HG03571 (cell line): ENCODE results near the gene TANGO6.
A peak's percentile ranks its signal among the peaks of the same experiment; 100 is the strongest.
"Not testable (repeated sequence)": the region's sequence is repeated elsewhere in the genome, so short reads cannot be mapped to it uniquely, and the experiment has no call there.

Experiments used
- ATAC-seq: cut with Tn5 transposase; IDR thresholded peaks from one replicate; pipeline ENCODE4 v1.9.1; 2021; ENCODE audit not compliant: unreplicated experiment

Gene TANGO6

GRCh38 chr16:68843482-68844210 is at the start of gene TANGO6:
Gene TANGO6 (plus strand): TSS chr16:68843531. CDS start chr16:68843618, 87 bp downstream.
- peak; percentile 92 for ATAC-seq

- ATAC-seq: no peak
These were observed 44.9 kb upstream of the TANGO6 start for GRCh38 chr16:68798398-68798797.

- ATAC-seq: no peak
These were observed 43.0 kb upstream of the TANGO6 start for GRCh38 chr16:68800257-68800875.

- ATAC-seq: no peak
These were observed 41.1 kb upstream of the TANGO6 start for GRCh38 chr16:68802190-68802589.

GRCh38 chr16:68806422-68806821 is 36.9 kb upstream of the TANGO6 start:
- ATAC-seq: no peak

DNA sequence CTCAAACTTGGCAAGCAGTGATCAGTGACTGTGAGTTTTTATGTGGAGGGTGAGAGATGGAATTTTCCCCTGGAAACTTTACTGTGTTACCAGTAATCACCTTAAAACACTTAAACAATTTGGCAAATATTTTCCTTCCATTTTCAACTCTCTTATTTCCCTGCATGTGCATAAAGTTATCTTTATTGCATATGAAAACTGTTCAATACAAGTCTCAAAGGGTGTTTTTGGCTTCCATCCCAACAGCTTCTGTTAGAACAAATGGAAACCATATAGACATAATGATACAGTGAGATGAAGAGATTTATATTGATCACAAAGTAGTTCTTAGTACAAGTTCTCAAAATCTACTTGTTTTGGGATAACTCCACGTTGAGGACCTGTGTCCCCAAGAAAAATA is 36.4 kb upstream of the TANGO6 start:
- ATAC-seq: no peak

DNA sequence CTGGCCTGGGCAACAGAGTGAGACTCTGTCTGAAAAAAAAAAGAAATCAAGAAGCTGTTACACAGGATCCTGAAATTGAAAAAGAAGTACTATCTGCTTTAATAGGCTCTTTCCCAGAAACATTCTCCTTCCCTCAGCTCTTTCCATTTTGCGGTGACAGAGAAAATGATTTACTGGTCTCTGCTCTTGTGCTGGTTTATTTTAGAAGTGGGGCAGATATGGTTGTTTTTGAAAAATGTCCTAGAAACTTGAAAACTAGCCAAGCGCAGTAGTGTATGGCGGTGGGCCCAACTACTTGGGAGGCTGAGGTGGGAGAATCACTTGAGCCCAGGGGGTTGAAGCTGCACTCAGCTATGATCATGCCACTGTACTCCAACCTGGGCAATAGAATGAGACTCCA is 28.8 kb upstream of the TANGO6 start:
- no peak for ATAC-seq

GRCh38 chr16:68823401-68824135 is 19.8 kb upstream of the TANGO6 start:
- no peak for ATAC-seq

DNA sequence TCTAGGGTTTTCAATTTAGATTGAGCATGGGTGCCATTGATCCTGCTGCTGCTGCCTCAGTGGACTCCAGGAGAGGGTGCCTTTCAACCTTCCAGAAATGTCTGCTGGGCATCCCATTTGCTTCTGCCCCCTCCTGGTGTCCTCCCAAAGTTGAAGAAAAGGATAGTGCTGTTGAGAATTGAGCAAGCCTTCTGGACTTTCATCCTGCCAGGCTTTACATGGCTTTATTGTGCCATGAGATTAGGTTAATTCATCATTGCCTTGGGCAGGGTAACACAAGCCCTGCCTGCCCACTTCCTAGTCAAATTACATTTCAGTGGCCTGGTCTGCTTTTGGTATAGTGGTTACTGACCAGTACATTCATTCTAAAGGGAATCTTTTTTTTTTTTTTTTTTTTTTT is 17.9 kb upstream of the TANGO6 start:
- no peak for ATAC-seq

- no peak for ATAC-seq
These were observed 16.7 kb upstream of the TANGO6 start for GRCh38 chr16:68826652-68827051.

- ATAC-seq: no peak
These were observed 10.1 kb upstream of the TANGO6 start for GRCh38 chr16:68833251-68833650.

DNA sequence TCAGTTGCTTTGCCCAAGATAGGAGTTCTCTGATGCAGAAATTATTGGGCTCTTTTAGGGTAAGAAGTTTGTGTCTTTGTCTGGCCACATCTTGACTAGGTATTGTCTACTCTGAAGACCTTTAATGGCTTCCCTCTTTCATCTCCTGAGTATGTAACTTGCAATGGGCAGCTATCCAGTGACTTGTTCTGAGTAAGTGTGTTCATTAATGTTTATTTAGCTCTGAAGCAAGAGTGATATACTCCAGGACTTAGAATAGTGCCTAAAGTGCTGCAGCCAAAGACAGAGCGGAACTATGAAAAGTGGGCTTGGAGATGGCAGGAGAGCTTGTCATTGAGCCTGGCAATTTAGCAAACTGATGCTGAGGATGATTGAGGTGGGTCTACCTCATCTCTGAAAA is 8.8 kb upstream of the TANGO6 start:
- ATAC-seq: no peak

- ATAC-seq: no peak
These were observed 7.4 kb upstream of the TANGO6 start for GRCh38 chr16:68835970-68836369.

- ATAC-seq: no peak
These were observed 3.5 kb upstream of the TANGO6 start for GRCh38 chr16:68839831-68840230.

- not testable (repeated sequence) for ATAC-seq
These were observed 308 bp upstream of the TANGO6 start for GRCh38 chr16:68842964-68843481.

DNA sequence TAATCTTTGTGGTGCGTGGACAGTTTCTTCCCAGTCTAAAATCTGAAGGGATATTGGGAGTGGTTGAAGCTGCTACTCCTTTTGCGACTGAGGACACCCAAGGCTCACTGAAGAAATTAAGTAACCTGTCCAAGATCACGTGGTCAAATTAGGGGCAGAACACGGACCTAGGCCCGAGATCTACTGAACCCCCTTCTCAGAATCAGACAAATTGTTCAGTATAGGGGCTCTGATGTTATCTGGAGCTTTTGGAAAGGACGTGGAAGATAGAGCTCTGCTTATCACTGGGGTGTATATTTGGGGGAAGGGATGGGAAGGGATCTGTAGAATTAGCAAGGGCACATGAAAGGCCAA is 857 bp downstream of the TANGO6 start:
- ATAC-seq: peak; percentile 6

DNA sequence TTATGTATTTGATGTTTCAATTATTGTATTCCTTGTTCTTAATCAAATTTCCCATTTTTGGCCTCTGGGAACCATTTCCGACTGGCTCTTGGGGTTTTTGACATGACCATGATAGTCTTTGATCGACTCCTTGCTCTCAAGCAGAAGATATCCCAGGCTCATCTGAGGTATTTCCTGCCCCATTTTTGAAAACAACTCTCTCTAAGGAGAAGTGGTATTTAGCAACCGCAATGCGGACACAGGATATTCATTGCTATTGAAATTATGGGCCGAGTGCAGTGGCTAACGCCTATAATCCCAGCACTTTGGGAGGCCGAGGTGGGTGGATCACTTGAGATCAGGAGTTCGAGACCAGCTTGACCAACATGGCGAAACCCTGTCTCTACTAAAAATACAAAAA is 5.5 kb downstream of the TANGO6 start:
- ATAC-seq: no peak

GRCh38 chr16:68850481-68850880 is 7.2 kb downstream of the TANGO6 start:
- no peak for ATAC-seq

DNA sequence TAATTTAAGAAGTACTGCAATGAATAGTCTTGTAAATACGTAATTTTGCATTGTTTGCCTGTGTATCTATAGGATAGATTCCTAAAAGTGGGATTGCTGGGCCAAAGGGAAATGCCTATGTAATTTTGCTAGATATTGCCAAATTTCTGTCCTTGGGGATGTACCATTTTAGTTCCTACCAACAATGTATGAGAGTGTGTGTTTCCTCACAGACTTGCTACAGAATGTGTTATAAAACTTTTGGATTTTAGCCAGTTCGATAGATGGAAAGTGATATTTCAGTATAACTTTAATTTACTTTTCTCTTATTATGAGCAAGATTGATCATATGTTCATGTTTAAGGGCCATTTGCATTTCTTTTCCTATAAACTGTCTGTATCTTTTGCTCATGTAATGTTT is 8.3 kb downstream of the TANGO6 start:
- no peak for ATAC-seq

DNA sequence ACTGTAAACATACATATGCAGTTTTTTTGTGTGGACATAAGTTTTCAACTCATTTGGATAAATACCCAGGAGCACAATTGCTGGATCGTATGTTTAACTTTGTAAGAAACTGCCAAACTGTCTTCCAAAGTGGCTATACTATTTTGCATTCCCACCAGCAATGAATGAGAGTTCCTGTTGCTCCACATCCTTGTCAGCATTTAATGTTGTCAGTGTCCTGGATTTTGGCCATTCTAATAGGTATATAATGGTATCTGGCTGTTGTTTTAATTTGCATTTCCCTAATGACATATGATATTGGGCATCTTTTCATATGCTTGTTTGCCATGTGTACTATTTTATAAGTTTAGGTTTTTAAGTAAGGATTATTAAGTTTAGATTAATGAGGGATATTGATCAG is 14.1 kb downstream of the TANGO6 start:
- ATAC-seq: no peak

GRCh38 chr16:68859828-68860227 is 16.5 kb downstream of the TANGO6 start:
- ATAC-seq: no peak
